Measurements from ENCODE around the gene TTC31.

TTC31 gene

DNA sequence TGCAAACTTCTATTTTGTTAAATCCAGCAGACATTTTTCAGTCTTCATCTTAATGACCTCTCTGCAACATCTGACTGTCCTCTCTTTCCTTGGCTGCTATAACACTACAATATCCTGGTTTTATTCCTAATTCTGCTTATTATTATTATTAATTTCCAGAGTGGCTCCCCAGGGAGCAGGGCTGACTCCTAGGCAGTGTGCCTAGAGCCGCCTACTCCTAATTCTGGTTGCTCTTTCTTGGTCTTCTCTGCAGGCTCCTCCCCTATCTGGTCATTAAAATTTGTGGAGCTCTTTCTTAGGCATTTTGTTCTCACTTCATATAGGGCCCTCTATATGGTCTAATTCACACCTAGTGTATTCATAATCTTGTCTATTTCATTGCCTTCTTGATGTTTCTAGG is 60.1 kb downstream of the TTC31 start:
- no peaks in the 10 kb centered on the region for H3K79me2 ChIP-seq (ENCODE audit: control insufficient read depth, insufficient read depth, low read length)
- H3K79me1 ChIP-seq (ENCODE audit: low read length), result no peaks in the 10 kb centered on the region
- no peak overlapping the region for H3K27ac ChIP-seq (ENCODE audit: low read depth, low read length)
- no peaks in the 10 kb centered on the region for H3K36me3 ChIP-seq (ENCODE audit: control insufficient read depth, insufficient read depth, low read length)
- H3K18ac ChIP-seq (ENCODE audit: low read length), result no peak overlapping the region
- H3K4ac ChIP-seq (ENCODE audit: low read depth, low read length), result no peak overlapping the region
- H3K27me3 ChIP-seq (ENCODE audit: insufficient read depth, low read length, poor library complexity), result peaks cover 7% of the 10 kb centered on the region
- H2BK120ac ChIP-seq (ENCODE audit: low read depth, low read length), result no peak overlapping the region
- H3K4me3 ChIP-seq (ENCODE audit: low read length), result no peak overlapping the region
- no peak overlapping the region for H2BK15ac ChIP-seq (replicated peaks; ENCODE audit: low read depth)
- H3K4me2 ChIP-seq (ENCODE audit: low read length), result no peak overlapping the region
- H4K8ac ChIP-seq (ENCODE audit: low read depth, low read length), result no peak overlapping the region
- H3K56ac ChIP-seq (ENCODE audit: low read length), result no peak overlapping the region
- no peak overlapping the region for H2AK5ac ChIP-seq (ENCODE audit: low read length)
- H3K4me1 ChIP-seq (ENCODE audit: control insufficient read depth, low read depth, low read length), result no peaks in the 10 kb centered on the region
- H3K9ac ChIP-seq (ENCODE audit: low read length), result no peak overlapping the region
- no peak for DNase-seq
- H4K5ac ChIP-seq (ENCODE audit: low read length), result no peak overlapping the region
- no peak overlapping the region for H2BK5ac ChIP-seq (ENCODE audit: low read length)
- WGBS (ENCODE audit: extremely low coverage, insufficient coverage, low lambda C conversion rate), result no CpG with 5 or more reads among the region's 1 CpG
- H3K23ac ChIP-seq (ENCODE audit: low read length), result no peak overlapping the region

Measured in mesendoderm (in vitro differentiated cells).